Thyroid gland (tissue), 4 donors: ENCODE measurements around the gene PGAP2. TPM values are rescaled to one million over a fixed set of nuclear protein-coding genes. Genes with fewer than 3 reads are reported as not detected.

Experiments
- DNase-seq, 2 donors: peaks; one replicate each; pipeline ENCODE4 v3.0.0-alpha.2; 2019
- H3K27ac ChIP-seq, 3 donors: fragments of 200-600 bp; sonication (generic); 1 replicate in 2 of 3; 2 replicates in 1 of 3; pipeline ENCODE4 v1.5.1; 2016 to 2019; ENCODE audit warnings: mild to moderate bottlenecking in 1 of 3, moderate library complexity in 1 of 3
- H3K27me3 ChIP-seq: fragments of 200-600 bp; sonication (generic); one replicate; pipeline ENCODE4 v1.5.1; 2019
- H3K36me3 ChIP-seq, 2 donors: fragments of 200-600 bp; sonication (generic); one replicate each; pipeline ENCODE4 v1.5.1; 2016 to 2019
- H3K4me1 ChIP-seq, 2 donors: fragments of 200-600 bp; sonication (generic); one replicate each; pipeline ENCODE4 v1.5.1; 2017 to 2019
- H3K4me3 ChIP-seq, 3 donors: fragments of 200-600 bp; sonication (generic); replicated peaks in 1 of 3; 1 replicate in 2 of 3; 2 replicates in 1 of 3; pipeline ENCODE4 v1.5.1; 2016; ENCODE audit warnings: mild to moderate bottlenecking in 1 of 3
- H3K9me3 ChIP-seq: fragments of 200-600 bp; sonication (generic); one replicate; pipeline ENCODE4 v1.5.1; 2017
- POLR2A ChIP-seq, 2 donors: fragments of 450-650 bp; IDR thresholded peaks; one replicate each; pipeline ENCODE4 v1.6.1; 2017; ENCODE audit warnings: antibody characterized with exemption in 2 of 2, mild to moderate bottlenecking in 2 of 2, moderate library complexity in 1 of 2
- WGBS, 2 donors: methylation state at CpG; one replicate each; pipeline ENCODE4 v1.1.5; 2017; 5-methylcytosine and 5-hydroxymethylcytosine counted together
- intact Hi-C: fragments of 100-400 bp; cut with DNase I; formaldehyde crosslinking; loops from one replicate; pipeline ENCODE4 v1.15.1; 2023
- total RNA-seq, 4 donors: library from RNA; depleted of rRNA; stranded (reverse); fragments of >200 nt; gene quantifications; one replicate each; pipeline ENCODE4 v1.2.3, GENCODE V29; 2016
- TF ChIP-seq, protein P1 (sequence below), 6 experiments: fragments of 200-600 bp in 3 of 6; fragments of 450-650 bp in 3 of 6; sonication (generic) in 3 of 6; IDR thresholded peaks; one replicate each; pipeline ENCODE4 v1.5.1; 2016 to 2019; ENCODE audit warnings: antibody characterized with exemption in 6 of 6, mild to moderate bottlenecking in 2 of 6, inconsistent platforms in 1 of 6, moderate library complexity in 1 of 6

PGAP2 gene
- total RNA-seq, 4 donors from 2014 or later: 24.6 to 36.5 (median 30.5) TPM

DNA sequence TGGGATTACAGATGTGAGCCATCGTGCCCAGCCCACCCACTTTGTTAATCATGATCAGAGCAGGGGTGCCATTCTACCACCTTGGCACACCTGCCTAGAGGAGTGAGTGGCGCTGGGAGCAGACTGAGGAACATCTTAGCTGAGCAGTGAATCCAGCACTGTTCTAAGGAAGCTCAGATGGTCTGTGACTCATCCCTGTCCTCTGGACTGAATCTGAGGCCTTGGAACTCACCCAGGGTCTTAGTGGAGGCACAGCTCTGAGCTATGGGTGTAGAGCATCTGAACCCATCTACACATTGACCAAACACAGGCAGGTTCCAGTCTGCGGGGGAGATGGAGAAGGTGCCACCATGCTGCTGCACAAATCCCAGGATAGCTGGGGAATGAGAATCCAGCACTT is 14.9 kb downstream of the PGAP2 start:
- WGBS, 2 donors: 89 to 100% methylated on average over 3 of the region's 3 CpGs
- no peak for TF ChIP-seq POLR2A (IDR thresholded peaks at IDR 0.05)
- TF ChIP-seq, protein P1, sequence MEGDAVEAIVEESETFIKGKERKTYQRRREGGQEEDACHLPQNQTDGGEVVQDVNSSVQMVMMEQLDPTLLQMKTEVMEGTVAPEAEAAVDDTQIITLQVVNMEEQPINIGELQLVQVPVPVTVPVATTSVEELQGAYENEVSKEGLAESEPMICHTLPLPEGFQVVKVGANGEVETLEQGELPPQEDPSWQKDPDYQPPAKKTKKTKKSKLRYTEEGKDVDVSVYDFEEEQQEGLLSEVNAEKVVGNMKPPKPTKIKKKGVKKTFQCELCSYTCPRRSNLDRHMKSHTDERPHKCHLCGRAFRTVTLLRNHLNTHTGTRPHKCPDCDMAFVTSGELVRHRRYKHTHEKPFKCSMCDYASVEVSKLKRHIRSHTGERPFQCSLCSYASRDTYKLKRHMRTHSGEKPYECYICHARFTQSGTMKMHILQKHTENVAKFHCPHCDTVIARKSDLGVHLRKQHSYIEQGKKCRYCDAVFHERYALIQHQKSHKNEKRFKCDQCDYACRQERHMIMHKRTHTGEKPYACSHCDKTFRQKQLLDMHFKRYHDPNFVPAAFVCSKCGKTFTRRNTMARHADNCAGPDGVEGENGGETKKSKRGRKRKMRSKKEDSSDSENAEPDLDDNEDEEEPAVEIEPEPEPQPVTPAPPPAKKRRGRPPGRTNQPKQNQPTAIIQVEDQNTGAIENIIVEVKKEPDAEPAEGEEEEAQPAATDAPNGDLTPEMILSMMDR (IDR thresholded peaks at IDR 0.05): no peak
- H3K36me3 ChIP-seq: peaks cover 12 to 17% of the 10 kb centered on the region in 2 donors
- intact Hi-C loops: no loop called here
- H3K27ac ChIP-seq: no peak overlapping the region
- no peaks in the 10 kb centered on the region for H3K9me3 ChIP-seq
- DNase-seq: no peak
- no peaks in the 10 kb centered on the region for H3K27me3 ChIP-seq
- H3K4me3 ChIP-seq: no peak overlapping the region
- no peaks in the 10 kb centered on the region for H3K4me1 ChIP-seq

DNA sequence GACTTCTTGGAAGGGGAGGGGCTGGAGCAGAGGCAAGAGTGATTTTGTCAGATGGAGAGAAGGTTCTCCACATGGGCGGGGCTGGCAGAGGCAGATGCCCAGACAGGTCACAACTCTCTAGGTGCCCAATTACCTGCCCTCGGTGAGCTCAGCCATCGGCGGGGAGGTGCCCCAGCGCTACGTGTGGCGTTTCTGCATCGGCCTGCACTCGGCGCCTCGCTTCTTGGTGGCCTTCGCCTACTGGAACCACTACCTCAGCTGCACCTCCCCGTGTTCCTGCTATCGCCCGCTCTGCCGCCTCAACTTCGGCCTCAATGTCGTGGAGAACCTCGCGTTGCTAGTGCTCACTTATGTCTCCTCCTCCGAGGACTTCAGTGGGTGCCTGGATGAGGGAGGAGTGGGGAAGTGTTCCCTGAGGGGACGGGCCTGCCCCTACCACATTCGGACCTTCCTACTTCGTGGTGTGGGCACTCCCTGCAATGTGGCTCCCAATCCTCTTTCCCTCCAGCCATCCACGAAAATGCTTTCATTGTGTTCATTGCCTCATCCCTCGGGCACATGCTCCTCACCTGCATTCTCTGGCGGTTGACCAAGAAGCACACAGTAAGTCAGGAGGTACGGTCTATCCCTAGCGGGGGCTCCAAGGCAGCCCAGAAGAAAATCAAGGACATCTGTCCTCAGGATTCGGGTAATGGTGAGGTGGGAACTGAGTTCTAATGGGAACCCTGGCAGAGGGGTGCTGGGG is 15.6 kb downstream of the PGAP2 start:
- 90 to 93% methylated on average over 30 of the region's 30 CpGs for WGBS, 2 donors
- Histone ChIP-seq H3K36me3 (peaks cover 12 to 17% of the 10 kb centered on the region in 2 donors), H3K27ac (no peak overlapping the region), H3K9me3 (no peaks in the 10 kb centered on the region), H3K4me3 (no peak overlapping the region), H3K27me3 (no peaks in the 10 kb centered on the region), H3K4me1 (no peaks in the 10 kb centered on the region)
- intact Hi-C loops: no loop called here
- TF ChIP-seq POLR2A (IDR thresholded peaks at IDR 0.05): no peak
- TF ChIP-seq, protein P1 (IDR thresholded peaks at IDR 0.05): no peak
- no peak for DNase-seq

DNA sequence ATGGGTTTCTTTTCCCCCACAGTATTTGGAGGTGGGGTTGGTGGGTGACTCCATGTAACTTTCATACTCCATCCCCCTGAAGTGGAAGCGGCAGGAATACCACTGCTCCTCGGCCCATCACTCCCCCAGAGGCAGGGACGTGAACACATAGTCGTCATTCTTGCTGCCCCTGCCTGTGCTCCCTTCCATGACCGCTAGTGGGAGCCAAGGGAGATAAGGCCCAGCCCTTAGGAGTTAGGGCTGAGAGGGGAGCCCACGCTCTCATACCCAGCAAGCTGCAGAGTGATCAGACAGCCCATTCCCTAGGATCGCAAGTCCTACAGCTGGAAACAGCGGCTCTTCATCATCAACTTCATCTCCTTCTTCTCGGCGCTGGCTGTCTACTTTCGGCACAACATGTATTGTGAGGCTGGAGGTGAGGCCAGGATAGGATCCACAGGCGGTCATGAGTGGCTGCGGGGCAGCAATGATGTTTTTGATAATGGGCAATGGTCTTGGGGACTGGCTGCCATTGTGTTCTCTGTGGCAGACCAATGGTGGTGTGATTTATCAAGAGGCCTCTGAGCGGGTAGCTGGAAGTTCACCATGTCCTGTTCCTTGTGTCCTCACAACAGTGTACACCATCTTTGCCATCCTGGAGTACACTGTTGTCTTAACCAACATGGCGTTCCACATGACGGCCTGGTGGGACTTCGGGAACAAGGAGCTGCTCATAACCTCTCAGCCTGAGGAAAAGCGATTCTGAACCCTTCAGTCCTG is 16.5 kb downstream of the PGAP2 start:
- TF ChIP-seq POLR2A (IDR thresholded peaks at IDR 0.05): no peak
- TF ChIP-seq, protein P1 (IDR thresholded peaks at IDR 0.05): peak in 5 of 6 experiments; percentile 7 to 57 (median 43)
- intact Hi-C loops: no loop called here
- DNase-seq: peak in 1 of 2 donors; percentile 40
- no peaks in the 10 kb centered on the region for H3K27me3 ChIP-seq
- no peak overlapping the region for H3K4me3 ChIP-seq
- 74 to 79% methylated on average over 18 of the region's 18 CpGs for WGBS, 2 donors
- no peaks in the 10 kb centered on the region for H3K4me1 ChIP-seq
- H3K36me3 ChIP-seq: peaks cover 12 to 17% of the 10 kb centered on the region in 2 donors
- H3K9me3 ChIP-seq: no peaks in the 10 kb centered on the region
- no peak overlapping the region for H3K27ac ChIP-seq

DNA sequence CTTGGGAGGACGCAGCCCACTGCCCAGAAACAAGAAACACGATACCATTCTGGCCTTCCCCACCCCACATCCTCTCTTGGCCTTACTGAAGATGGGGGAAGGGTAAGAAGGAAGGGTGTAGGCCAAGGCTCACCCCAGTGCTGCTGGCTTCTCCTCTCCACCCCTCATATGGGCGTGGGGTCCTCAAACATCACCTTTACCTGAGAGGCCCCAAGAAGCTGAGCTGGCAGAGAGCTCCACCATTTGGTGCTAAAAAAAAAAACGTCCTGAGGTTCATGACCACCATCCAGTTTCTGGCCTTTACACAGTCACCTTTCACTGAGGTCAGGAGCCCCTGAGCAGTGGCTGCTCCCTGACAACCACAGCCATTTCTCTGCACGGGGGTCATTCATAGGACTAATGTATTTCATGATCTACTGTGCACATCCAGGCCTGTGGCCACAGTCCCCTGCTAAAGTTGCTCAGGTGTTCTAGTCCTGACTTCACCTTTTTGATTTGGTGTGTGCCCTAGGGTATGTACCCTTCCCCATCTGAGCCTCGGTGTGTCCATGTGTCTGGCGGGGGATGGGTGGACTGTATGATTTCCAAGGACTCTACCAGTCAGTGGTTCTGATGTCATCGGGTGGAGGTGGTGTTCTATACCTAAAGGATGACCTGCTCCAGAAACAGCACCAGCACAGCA is 17.3 kb downstream of the PGAP2 start:
- H3K27ac ChIP-seq: no peak overlapping the region
- TF ChIP-seq POLR2A (IDR thresholded peaks at IDR 0.05): no peak
- TF ChIP-seq, protein P1 (IDR thresholded peaks at IDR 0.05): no peak
- H3K4me3 ChIP-seq: no peak overlapping the region
- no peaks in the 10 kb centered on the region for H3K9me3 ChIP-seq
- WGBS, 2 donors: 75% methylated on average over 8 of the region's 8 CpGs
- H3K27me3 ChIP-seq: no peaks in the 10 kb centered on the region
- intact Hi-C loops: no loop called here
- peaks cover 12 to 17% of the 10 kb centered on the region in 2 donors for H3K36me3 ChIP-seq
- no peak for DNase-seq
- no peaks in the 10 kb centered on the region for H3K4me1 ChIP-seq
